Measurements from ENCODE around the gene MEIS1.
"Not testable (repeated sequence)": the region's sequence is repeated elsewhere in the genome, so short reads cannot be mapped to it uniquely, and the experiment has no call there.

The MEIS1 gene

GRCh38 chr2:66466433-66466832 lies 31.5 kb downstream of the MEIS1 start:
- DNase-seq (ENCODE audit: low spot score) (no peak), FAIRE-seq (no peak)

- DNase-seq (ENCODE audit: low spot score): no peak
Observed at GRCh38 chr2:66467718-66468117, 32.8 kb downstream of the MEIS1 start.

GRCh38 chr2:66469214-66469902 lies 34.4 kb downstream of the MEIS1 start:
- FAIRE-seq: no peak

More at GRCh38 chr2:66467718-66468117, 32.8 kb downstream of the MEIS1 start:
- no peak for FAIRE-seq

GRCh38 chr2:66470199-66470598 lies 35.3 kb downstream of the MEIS1 start:
- FAIRE-seq (no peak), DNase-seq (ENCODE audit: low spot score) (no peak)

More at GRCh38 chr2:66469214-66469902, 34.4 kb downstream of the MEIS1 start:
- no peak for DNase-seq (ENCODE audit: low spot score)

GRCh38 chr2:66472225-66472843 lies 37.4 kb downstream of the MEIS1 start:
- DNase-seq (ENCODE audit: low spot score): no peak
- no peak for FAIRE-seq

- FAIRE-seq (no peak), DNase-seq (ENCODE audit: low spot score) (no peak)
Observed at GRCh38 chr2:66477135-66477842, 42.4 kb downstream of the MEIS1 start.

GRCh38 chr2:66478299-66478698 lies 43.4 kb downstream of the MEIS1 start:
- no peak for DNase-seq (ENCODE audit: low spot score)

GRCh38 chr2:66478731-66479316 lies 43.9 kb downstream of the MEIS1 start:
- DNase-seq (ENCODE audit: low spot score) (no peak), FAIRE-seq (no peak)

More at GRCh38 chr2:66478299-66478698, 43.4 kb downstream of the MEIS1 start:
- FAIRE-seq: no peak

GRCh38 chr2:66481100-66481549 lies 46.2 kb downstream of the MEIS1 start:
- DNase-seq (ENCODE audit: low spot score): peak; percentile 24
- FAIRE-seq: no peak

- not testable (repeated sequence) for DNase-seq (ENCODE audit: low spot score); FAIRE-seq
Observed at GRCh38 chr2:66485252-66485651, 50.3 kb downstream of the MEIS1 start.

- DNase-seq (ENCODE audit: low spot score) (no peak), FAIRE-seq (no peak)
Observed at GRCh38 chr2:66488946-66489345, 54.0 kb downstream of the MEIS1 start.

- DNase-seq (ENCODE audit: low spot score) (no peak), FAIRE-seq (no peak)
Observed at GRCh38 chr2:66489436-66489835, 54.5 kb downstream of the MEIS1 start.

- DNase-seq (ENCODE audit: low spot score): no peak
- FAIRE-seq: no peak
Observed at GRCh38 chr2:66490588-66491001, 55.7 kb downstream of the MEIS1 start.

- peak; percentile 77 for FAIRE-seq
Observed at GRCh38 chr2:66494708-66495107, 59.8 kb downstream of the MEIS1 start.

GRCh38 chr2:66495788-66496640 lies 61.1 kb downstream of the MEIS1 start:
- DNase-seq (ENCODE audit: low spot score): peak; percentile 35
- no peak for FAIRE-seq

More at GRCh38 chr2:66494708-66495107, 59.8 kb downstream of the MEIS1 start:
- peak; percentile 66 for DNase-seq (ENCODE audit: low spot score)

GRCh38 chr2:66496670-66497420 lies 61.9 kb downstream of the MEIS1 start:
- FAIRE-seq (no peak), DNase-seq (ENCODE audit: low spot score) (no peak)

- DNase-seq (ENCODE audit: low spot score): no peak
- FAIRE-seq: no peak
Observed at GRCh38 chr2:66497431-66498288, 62.7 kb downstream of the MEIS1 start.

GRCh38 chr2:66498289-66498975 lies 63.5 kb downstream of the MEIS1 start:
- FAIRE-seq (no peak), DNase-seq (ENCODE audit: low spot score) (no peak)

- no peak for DNase-seq (ENCODE audit: low spot score)
- no peak for FAIRE-seq
Observed at GRCh38 chr2:66501267-66501666, 66.3 kb downstream of the MEIS1 start.
